HEK293 (cell line): ENCODE results near the gene KCNK18.

Source experiments
- CTCF ChIA-PET: fragments of 350-600 bp; formaldehyde crosslinking; extraction: SDS; loops from one replicate; lab custom pipeline; 2021; ENCODE audit warnings: antibody characterized with exemption; lab: Yijun Ruan, JAX
- POLR2A ChIA-PET: fragments of 300-600 bp; formaldehyde crosslinking; extraction: SDS; loops from one replicate; lab custom pipeline; 2020; ENCODE audit warnings: antibody characterized with exemption, inconsistent platforms; lab: Yijun Ruan, JAX
- H3K27ac ChIP-seq: fragments of 200-500 bp; sonication (Bioruptor generic); 2 replicates; pipeline ENCODE4 v1.5.1; 2014; ENCODE audit warnings: low read depth, low read length, control low read depth, inconsistent platforms; ENCODE audit errors: extremely low read depth
- H3K36me3 ChIP-seq, 2 experiments: fragments of 200-500 bp in 1 of 2; sonication (Bioruptor generic) in 1 of 2; 1 replicate in 1 of 2; 2 replicates in 1 of 2; pipeline ENCODE4 v1.5.1; 2014 to 2017; ENCODE audit warnings: inconsistent platforms in 2 of 2, low read length in 2 of 2; ENCODE audit not compliant: control insufficient read depth in 2 of 2, insufficient read depth in 1 of 2
- H3K4me1 ChIP-seq: fragments of 200-500 bp; sonication (Bioruptor generic); 2 replicates; pipeline ENCODE4 v1.5.1; 2014; ENCODE audit warnings: mild to moderate bottlenecking, low read length, inconsistent platforms; ENCODE audit not compliant: control insufficient read depth, insufficient read depth
- H3K4me3 ChIP-seq: 2 replicates; pipeline ENCODE4 v1.5.1; 2011; ENCODE audit warnings: low read depth, mild to moderate bottlenecking, control low read depth, low read length, moderate library complexity
- H3K9me3 ChIP-seq: fragments of 200-500 bp; sonication (Bioruptor generic); 2 replicates; pipeline ENCODE4 v1.5.1; 2014; ENCODE audit warnings: low read depth, low read length, inconsistent platforms; ENCODE audit not compliant: control insufficient read depth, insufficient read depth
- MYNN ChIP-seq: fragments of 450-650 bp; formaldehyde crosslinking; IDR thresholded peaks from 2 replicates; pipeline ENCODE4 v1.5.1; 2016; ENCODE audit warnings: missing biosample characterization, missing genetic modification characterization, borderline replicate concordance
- PRDM10 ChIP-seq: fragments of 450-650 bp; formaldehyde crosslinking; IDR thresholded peaks from 2 replicates; pipeline ENCODE4 v1.5.1; 2016; ENCODE audit warnings: missing biosample characterization, missing genetic modification characterization
- WT1 ChIP-seq: fragments of 450-650 bp; formaldehyde crosslinking; IDR thresholded peaks from 2 replicates; pipeline ENCODE4 v1.5.1; 2016; ENCODE audit warnings: missing biosample characterization, missing genetic modification characterization
- ZNF24 ChIP-seq: fragments of 450-650 bp; formaldehyde crosslinking; IDR thresholded peaks from 2 replicates; pipeline ENCODE4 v1.5.1; 2016; ENCODE audit warnings: missing biosample characterization, missing genetic modification characterization
- ZNF37A ChIP-seq: fragments of 450-650 bp; IDR thresholded peaks from 2 replicates; pipeline ENCODE4 v1.5.1; 2018; ENCODE audit warnings: missing biosample characterization, missing genetic modification characterization
- ZNF488 ChIP-seq: fragments of 450-650 bp; formaldehyde crosslinking; IDR thresholded peaks from 2 replicates; pipeline ENCODE4 v1.5.1; 2016; ENCODE audit warnings: missing biosample characterization, missing genetic modification characterization
- ZNF555 ChIP-seq: fragments of 450-650 bp; formaldehyde crosslinking; conservative IDR thresholded peaks from 2 replicates; pipeline ENCODE4 v1.5.1; 2017; ENCODE audit warnings: missing biosample characterization, mild to moderate bottlenecking, missing genetic modification characterization, inconsistent platforms
- ZNF580 ChIP-seq: fragments of 450-650 bp; formaldehyde crosslinking; IDR thresholded peaks from 2 replicates; pipeline ENCODE4 v1.5.1; 2016; ENCODE audit warnings: missing biosample characterization, missing genetic modification characterization
- ZNF585B ChIP-seq: fragments of 450-650 bp; formaldehyde crosslinking; IDR thresholded peaks from 2 replicates; pipeline ENCODE4 v1.5.1; 2016; ENCODE audit warnings: missing biosample characterization, missing genetic modification characterization
- ZNF654 ChIP-seq: fragments of 450-650 bp; formaldehyde crosslinking; IDR thresholded peaks from 2 replicates; pipeline ENCODE4 v1.5.1; 2016; ENCODE audit warnings: low read depth, missing biosample characterization, missing genetic modification characterization
- ZNF768 ChIP-seq: fragments of 450-650 bp; formaldehyde crosslinking; IDR thresholded peaks from 2 replicates; pipeline ENCODE4 v1.5.1; 2018; ENCODE audit warnings: missing biosample characterization, mild to moderate bottlenecking, missing genetic modification characterization
- ZNF837 ChIP-seq: fragments of 450-650 bp; formaldehyde crosslinking; IDR thresholded peaks from 2 replicates; pipeline ENCODE4 v1.5.1; 2016; ENCODE audit warnings: missing biosample characterization, missing genetic modification characterization

KCNK18 gene

GRCh38 chr10:117165538-117166417 is 31.5 kb upstream of the KCNK18 start (continued):
- TF ChIP-seq MYNN (tag by site-specific recombination) (no peak), ZNF654 (tag by site-specific recombination) (peak; percentile 72)

- POLR2A ChIA-PET = interaction anchor here (1.0 to 2.2 kb wide), 3 partner anchors 9 to 370 kb away, joined by 4 to 6 read pairs (median 4); no protein-coding TSS in a partner anchor
- Histone ChIP-seq H3K4me1 (peaks cover 3% of the 10 kb centered on the region; the same call in 1 of the 2 replicates), H3K27ac (no peak overlapping the region), H3K4me3 (no peak overlapping the region), H3K9me3 (no peaks in the 10 kb centered on the region), H3K36me3 (no peaks in the 10 kb centered on the region)
- CTCF ChIA-PET = interaction anchor here (0.6 to 18.6 kb wide), 43 partner anchors 9 to 754 kb away, joined by 3 to 471 read pairs (median 4); no protein-coding TSS in a partner anchor
- TF ChIP-seq ZNF768 (tag by site-specific recombination) (0 out of 2 replicates have a peak, but pooled peaks have one; percentile 27), ZNF837 (no peak), ZNF488 (tag by site-specific recombination) (no peak), ZNF555 (tag by site-specific recombination) (no peak), ZNF585B (tag by site-specific recombination) (no peak), PRDM10 (tag by site-specific recombination) (peak; percentile 66), ZNF580 (tag by site-specific recombination) (no peak)
Observed at GRCh38 chr10:117166418-117167345, 30.6 kb upstream of the KCNK18 start.

- ChIA-PET POLR2A (interaction anchor here (2.2 kb wide), 1 partner anchor 31 kb away, joined by 4 read pairs; no protein-coding TSS in a partner anchor), CTCF (interaction anchor here (0.5 to 18.6 kb wide), 37 partner anchors 8 to 489 kb away, joined by 3 to 471 read pairs (median 4); partner anchors contain the start of gene SHTN1)
- Histone ChIP-seq H3K27ac (no peak overlapping the region), H3K36me3 (no peaks in the 10 kb centered on the region), H3K4me1 (peaks cover 1% of the 10 kb centered on the region; the same call in 1 of the 2 replicates), H3K9me3 (no peaks in the 10 kb centered on the region), H3K4me3 (no peak overlapping the region)
- TF ChIP-seq ZNF488 (tag by site-specific recombination) (no peak), ZNF24 (no peak), ZNF37A (no peak), WT1 (no peak)
Observed at GRCh38 chr10:117167346-117167788, 29.9 kb upstream of the KCNK18 start.
